K562 (cell line): Measurements from ENCODE around the gene IGLON5. TPM values are rescaled to one million over a fixed set of nuclear protein-coding genes. Genes with fewer than 3 reads are reported as not detected.

Experiments
- ATAC-seq: fragments of 200-7000 bp; cut with Tn5 transposase; 3 replicates; pipeline ENCODE4 v1.9.1; 2020; ENCODE audit warnings: moderate library complexity
- BruUV-seq: library from RNA; stranded (reverse); fragments of 400-500 nt; replicated peaks from 2 replicates; lab custom pipeline; 2021; lab: Mats Ljungman, UMichigan
- CTCF ChIA-PET: fragments of 300-600 bp; formaldehyde crosslinking; extraction: SDS; loops from one replicate; lab custom pipeline; 2021; ENCODE audit warnings: low intra/inter-chr PET ratio; lab: Yijun Ruan, JAX
- POLR2A ChIA-PET: fragments of 300-600, 350-650 bp; sonication (Branson Sonifier 250); formaldehyde crosslinking; extraction: SDS; loops from one replicate; lab custom pipeline; 2021; ENCODE audit warnings: antibody characterized with exemption, inconsistent platforms; lab: Yijun Ruan, JAX
- DNase-seq, 4 experiments: peaks; one replicate each; pipeline versions ENCODE4 v3.0.0 to v3.0.0-alpha.2; 2011 to 2018; ENCODE audit warnings: low spot score in 3 of 4, mixed read lengths in 3 of 4; ENCODE audit errors: extremely low read depth in 1 of 4
- FAIRE-seq: peaks from 2 replicates; lab custom pipeline; 2011; peaks lifted over from hg19 to GRCh38; lab: Jason Lieb, UNC
- H2AFZ ChIP-seq: 2 replicates; pipeline ENCODE4 v1.6.0; 2011; ENCODE audit warnings: low read depth, low read length, control low read depth, inconsistent platforms
- H3K27ac ChIP-seq: fragments of 200-600 bp; 3 replicates; pipeline ENCODE4 v1.8.0; 2011; ENCODE audit warnings: low read depth, mild to moderate bottlenecking, control low read depth, inconsistent platforms, low read length, moderate library complexity, mixed read lengths; ENCODE audit errors: extremely low read depth
- H3K27me3 ChIP-seq, 2 experiments: fragments of 300-600 bp in 1 of 2; 2 replicates in 1 of 2; 3 replicates in 1 of 2; pipeline versions ENCODE4 v1.6.0 to v1.8.0; 2011; ENCODE audit warnings: inconsistent platforms in 2 of 2, low read length in 2 of 2, mild to moderate bottlenecking in 1 of 2, mixed read lengths in 1 of 2, moderate library complexity in 1 of 2; ENCODE audit not compliant: control insufficient read depth in 2 of 2, insufficient read depth in 2 of 2
- H3K36me3 ChIP-seq: fragments of 300-600 bp; 3 replicates; pipeline ENCODE4 v1.8.0; 2011; ENCODE audit warnings: mild to moderate bottlenecking, low read length, inconsistent platforms; ENCODE audit not compliant: control insufficient read depth, insufficient read depth
- H3K4me1 ChIP-seq, 2 experiments: fragments of 200-600 bp in 1 of 2; replicated peaks in 1 of 2; 2 replicates in 1 of 2; 3 replicates in 1 of 2; pipeline versions ENCODE4 v1.5.1 to v1.8.0; 2011; ENCODE audit warnings: inconsistent platforms in 2 of 2, low read length in 2 of 2, mild to moderate bottlenecking in 1 of 2, mixed read lengths in 1 of 2, moderate library complexity in 1 of 2; ENCODE audit not compliant: control insufficient read depth in 2 of 2, insufficient read depth in 2 of 2
- H3K4me2 ChIP-seq: 2 replicates; pipeline ENCODE4 v1.6.1; 2011; ENCODE audit warnings: low read length, control low read depth, inconsistent platforms, mixed read lengths; ENCODE audit not compliant: insufficient read depth
- H3K4me3 ChIP-seq: fragments of 200-600 bp; sonication (generic), shearing (Covaris generic); 2 replicates; pipeline ENCODE4 v1.5.1; 2016; ENCODE audit warnings: control low read depth, inconsistent platforms
- H3K79me2 ChIP-seq: fragments of 200-600 bp; 3 replicates; pipeline ENCODE4 v1.8.0; 2011; ENCODE audit warnings: low read length, inconsistent platforms; ENCODE audit not compliant: control insufficient read depth, insufficient read depth
- H3K9ac ChIP-seq, 2 experiments: 2 replicates each; pipeline versions ENCODE4 v1.6.0 to v1.6.1; 2011; ENCODE audit warnings: low read depth in 2 of 2, low read length in 2 of 2, control low read depth in 1 of 2, inconsistent platforms in 1 of 2, mild to moderate bottlenecking in 1 of 2, mixed read lengths in 1 of 2; ENCODE audit not compliant: insufficient read depth in 1 of 2
- H3K9me1 ChIP-seq: one replicate; pipeline ENCODE4 v1.6.0; 2011; ENCODE audit warnings: inconsistent platforms, mild to moderate bottlenecking, low read length, moderate library complexity; ENCODE audit not compliant: control insufficient read depth, insufficient read depth
- H3K9me3 ChIP-seq: replicated peaks from 2 replicates; pipeline ENCODE4 v1.5.1; 2011; ENCODE audit warnings: low read depth, low read length, inconsistent platforms; ENCODE audit not compliant: control insufficient read depth, insufficient read depth
- H4K20me1 ChIP-seq: replicated peaks from 2 replicates; pipeline ENCODE4 v1.6.1; 2011; ENCODE audit warnings: low read length, inconsistent platforms, mixed read lengths; ENCODE audit not compliant: control insufficient read depth, insufficient read depth
- BHLHE40 ChIP-seq: IDR thresholded peaks from 2 replicates; pipeline ENCODE4 v1.6.1; 2011; ENCODE audit warnings: low read length, improper control_type of control experiment
- CGGBP1 ChIP-seq: fragments of 250-450 bp; sonication (Bioruptor Pico); IDR thresholded peaks from 2 replicates; pipeline ENCODE4 v1.9.0; 2021; ENCODE audit warnings: mild to moderate bottlenecking
- MEF2A ChIP-seq: IDR thresholded peaks from 2 replicates; pipeline ENCODE4 v1.6.1; 2011; ENCODE audit warnings: low read depth, mild to moderate bottlenecking, low read length, moderate library complexity; ENCODE audit not compliant: control insufficient read depth
- SMAD4 ChIP-seq: fragments of 250-450 bp; sonication (Bioruptor Pico); conservative IDR thresholded peaks from 2 replicates; pipeline ENCODE4 v1.8.0; 2021; ENCODE audit warnings: inconsistent platforms, mild to moderate bottlenecking, moderate library complexity
- ZNF766 ChIP-seq: fragments of 200-800 bp; sonication (Bioruptor generic); conservative IDR thresholded peaks from 2 replicates; pipeline ENCODE4 v1.6.1; 2016; ENCODE audit warnings: missing genetic modification characterization, missing compliant biosample characterization
- WGBS: fragments of 100-300 bp; shearing (Covaris generic); methylation state at CpG from one replicate; pipeline ENCODE4 v1.1.6; 2016; ENCODE audit warnings: low coverage, mixed read lengths; ENCODE audit not compliant: insufficient coverage; ENCODE audit errors: missing lambda C conversion rate; 5-methylcytosine and 5-hydroxymethylcytosine counted together
- in situ Hi-C: fragments of 300-500 bp; cut with MboI; formaldehyde crosslinking; loops from 4 replicates; pipeline ENCODE4 v1.15.0; 2018; ENCODE audit warnings: inconsistent platforms, mixed read lengths
- intact Hi-C: fragments of 100-400 bp; cut with micrococcal nuclease; formaldehyde crosslinking; loops from 2 replicates; pipeline ENCODE4 v1.14.2; 2022
- polyA plus RNA-seq, 8 experiments: library from polyadenylated mRNA; depleted of rRNA in 4 of 8; stranded (reverse) in 5 of 8; unstranded in 3 of 8; fragments of >200 nt; fragmentation: Nextera tagmentation in 2 of 8; fragmentation: Illumina TruSeq in 1 of 8; extraction: Ambion mirVana in 2 of 8; extraction: Trizol in 1 of 8; gene quantifications; 2 replicates each; pipeline versions ENCODE4 v1.2.1 to v1.2.3, GENCODE V29; 2011 to 2014; ENCODE audit warnings: inconsistent platforms in 1 of 8, missing spikeins in 1 of 8
- total RNA-seq, 7 experiments: library from RNA; depleted of rRNA in 6 of 7; stranded (reverse); fragments of >200 nt in 6 of 7; fragmentation: Illumina TruSeq in 2 of 7; extraction: Trizol in 2 of 7; gene quantifications; 2 replicates each; pipeline versions ENCODE4 v1.2.1 to v1.2.3, GENCODE V29; 2011 to 2021; ENCODE audit warnings: low replicate concordance in 1 of 7
- TF ChIP-seq, protein P1 (sequence below): fragments of 250-450 bp; sonication (Bioruptor Pico); IDR thresholded peaks from 2 replicates; pipeline ENCODE4 v1.8.0; 2021; ENCODE audit warnings: moderate library complexity, mild to moderate bottlenecking, inconsistent platforms

The IGLON5 gene
- total and polyA plus RNA-seq, 9 of the 15 experiments (the other 6 are each of a cell fraction or from before 2014, with no cell fraction given): 0.03 to 0.22 (median 0.14) TPM; not detected in 2

DNA sequence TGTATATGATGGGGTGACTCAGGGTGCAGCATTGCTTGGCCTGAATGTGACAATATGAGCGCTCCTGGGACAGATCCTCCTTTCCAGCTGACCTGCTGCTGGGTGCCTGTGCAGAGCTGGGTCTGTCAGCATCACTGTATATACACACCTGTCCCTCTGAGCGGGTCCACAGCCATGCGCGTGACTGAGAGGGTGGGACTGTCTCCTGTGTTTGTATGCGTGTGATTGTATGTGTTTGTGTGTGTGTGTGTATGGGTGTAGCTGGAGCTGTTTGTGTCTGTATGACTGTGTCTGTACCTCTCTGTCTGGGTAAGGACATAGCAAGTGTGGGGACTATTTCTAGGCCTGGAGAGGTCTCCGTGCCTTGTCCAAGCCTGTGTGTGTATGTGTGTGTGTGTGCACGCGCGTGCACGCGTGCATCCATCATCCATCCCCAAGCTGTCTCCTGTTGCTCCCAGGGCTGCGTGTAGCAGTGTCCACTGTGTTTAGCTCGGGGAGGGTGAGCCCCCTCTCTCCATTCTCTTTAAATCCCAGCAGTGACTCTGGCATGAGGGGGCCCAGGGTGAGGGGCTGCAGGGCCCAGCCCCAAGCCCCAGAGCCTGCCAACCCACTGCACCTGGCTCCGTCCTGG is 8.3 kb downstream of the IGLON5 start:
- in situ Hi-C loops (no loop called here), intact Hi-C loops (no loop called here)
- ChIA-PET POLR2A (no interaction called here), CTCF (no interaction called here)
- Histone ChIP-seq H3K9me1 (no peaks in the 10 kb centered on the region), H4K20me1 (peaks cover 6% of the 10 kb centered on the region; the same call in 1 of the 2 replicates), H3K79me2 (no peaks in the 10 kb centered on the region), H3K4me2 (no peak overlapping the region), H3K4me3 (no peak overlapping the region), H3K4me1 (peaks cover 0 to 17% of the 10 kb centered on the region in 2 experiments; a peak in 3 of 5 replicates), H3K27me3 (peaks cover 23 to 78% of the 10 kb centered on the region in 2 experiments; a peak in 4 of 5 replicates), H3K36me3 (no peaks in the 10 kb centered on the region), H2AFZ (no peak overlapping the region), H3K9ac (no peak overlapping the region), H3K9me3 (no peaks in the 10 kb centered on the region; the same call in 1 of the 2 replicates), H3K27ac (no peak overlapping the region)
- no peak for FAIRE-seq
- 34% methylated on average over 13 of the region's 14 CpGs for WGBS
- BruUV-seq: no TSS peak
- no peak for DNase-seq
- TF ChIP-seq CGGBP1 (no peak), ZNF766 (CRISPR knock-in tag) (no peak), SMAD4 (no peak), BHLHE40 (no peak), MEF2A (no peak)
- TF ChIP-seq, protein P1, sequence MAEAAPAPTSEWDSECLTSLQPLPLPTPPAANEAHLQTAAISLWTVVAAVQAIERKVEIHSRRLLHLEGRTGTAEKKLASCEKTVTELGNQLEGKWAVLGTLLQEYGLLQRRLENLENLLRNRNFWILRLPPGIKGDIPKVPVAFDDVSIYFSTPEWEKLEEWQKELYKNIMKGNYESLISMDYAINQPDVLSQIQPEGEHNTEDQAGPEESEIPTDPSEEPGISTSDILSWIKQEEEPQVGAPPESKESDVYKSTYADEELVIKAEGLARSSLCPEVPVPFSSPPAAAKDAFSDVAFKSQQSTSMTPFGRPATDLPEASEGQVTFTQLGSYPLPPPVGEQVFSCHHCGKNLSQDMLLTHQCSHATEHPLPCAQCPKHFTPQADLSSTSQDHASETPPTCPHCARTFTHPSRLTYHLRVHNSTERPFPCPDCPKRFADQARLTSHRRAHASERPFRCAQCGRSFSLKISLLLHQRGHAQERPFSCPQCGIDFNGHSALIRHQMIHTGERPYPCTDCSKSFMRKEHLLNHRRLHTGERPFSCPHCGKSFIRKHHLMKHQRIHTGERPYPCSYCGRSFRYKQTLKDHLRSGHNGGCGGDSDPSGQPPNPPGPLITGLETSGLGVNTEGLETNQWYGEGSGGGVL (CRISPR knock-in tag): no peak
- no peak for ATAC-seq
